GM19193 (cell line): Measurements from ENCODE around the gene COQ8B.

Experiments
- POLR2A ChIP-seq: IDR thresholded peaks from 4 replicates; pipeline ENCODE4 v1.6.1; 2011; ENCODE audit not compliant: insufficient read depth, insufficient read length; ENCODE audit errors: extremely low read depth

COQ8B gene

GRCh38 chr19:40733149-40733548, 16.5 kb upstream of the COQ8B start:
- TF ChIP-seq POLR2A, result no peak

GRCh38 chr19:40726279-40726678, 9.6 kb upstream of the COQ8B start:
- no peak for TF ChIP-seq POLR2A

- no peak for TF ChIP-seq POLR2A
These were observed 8.2 kb upstream of the COQ8B start for GRCh38 chr19:40724855-40725254.

GRCh38 chr19:40724315-40724714, 7.6 kb upstream of the COQ8B start:
- TF ChIP-seq POLR2A, result no peak

- TF ChIP-seq POLR2A, result no peak
These were observed 7.1 kb upstream of the COQ8B start for GRCh38 chr19:40723661-40724254.

DNA sequence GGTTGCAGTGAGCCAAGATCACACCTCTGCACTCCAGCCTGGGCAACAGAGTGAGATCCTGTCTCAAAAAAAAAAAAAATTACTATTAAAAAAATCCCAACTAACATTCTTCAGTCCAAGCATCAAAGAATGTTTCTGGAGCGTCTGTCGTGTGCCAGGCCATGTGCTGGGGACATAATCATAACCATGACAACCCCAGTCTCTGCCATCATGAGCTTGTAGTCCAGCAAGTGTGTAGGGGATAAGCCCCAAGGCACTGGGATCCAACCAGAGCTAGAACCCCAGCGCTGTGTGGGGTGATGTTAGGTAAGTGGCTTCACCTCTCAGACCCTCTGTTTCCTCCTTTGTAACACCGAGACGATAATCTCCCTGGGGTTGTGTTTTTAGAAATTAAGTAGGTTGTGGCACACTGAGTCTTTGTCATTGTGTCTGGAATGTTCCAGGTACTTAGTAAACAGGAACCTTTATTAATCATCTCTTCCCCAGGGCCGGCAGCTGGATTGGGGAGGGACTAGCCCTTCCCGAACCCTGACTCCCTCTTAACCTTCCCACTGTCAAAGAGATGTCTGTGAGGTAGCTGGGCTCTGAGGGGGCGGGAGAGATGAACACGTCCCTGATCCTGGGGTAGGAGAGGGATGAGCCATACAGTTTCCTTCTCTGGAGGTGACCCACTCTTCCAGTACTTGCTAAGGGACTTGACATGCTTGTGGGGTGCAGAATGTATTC, 5.4 kb upstream of the COQ8B start:
- no peak for TF ChIP-seq POLR2A

GRCh38 chr19:40721140-40721486, 4.4 kb upstream of the COQ8B start:
- no peak for TF ChIP-seq POLR2A

- no peak for TF ChIP-seq POLR2A
These were observed 2.8 kb upstream of the COQ8B start for GRCh38 chr19:40719414-40719894.

- TF ChIP-seq POLR2A, result peak; percentile 52
These were observed 2.2 kb upstream of the COQ8B start for GRCh38 chr19:40718774-40719391.

DNA sequence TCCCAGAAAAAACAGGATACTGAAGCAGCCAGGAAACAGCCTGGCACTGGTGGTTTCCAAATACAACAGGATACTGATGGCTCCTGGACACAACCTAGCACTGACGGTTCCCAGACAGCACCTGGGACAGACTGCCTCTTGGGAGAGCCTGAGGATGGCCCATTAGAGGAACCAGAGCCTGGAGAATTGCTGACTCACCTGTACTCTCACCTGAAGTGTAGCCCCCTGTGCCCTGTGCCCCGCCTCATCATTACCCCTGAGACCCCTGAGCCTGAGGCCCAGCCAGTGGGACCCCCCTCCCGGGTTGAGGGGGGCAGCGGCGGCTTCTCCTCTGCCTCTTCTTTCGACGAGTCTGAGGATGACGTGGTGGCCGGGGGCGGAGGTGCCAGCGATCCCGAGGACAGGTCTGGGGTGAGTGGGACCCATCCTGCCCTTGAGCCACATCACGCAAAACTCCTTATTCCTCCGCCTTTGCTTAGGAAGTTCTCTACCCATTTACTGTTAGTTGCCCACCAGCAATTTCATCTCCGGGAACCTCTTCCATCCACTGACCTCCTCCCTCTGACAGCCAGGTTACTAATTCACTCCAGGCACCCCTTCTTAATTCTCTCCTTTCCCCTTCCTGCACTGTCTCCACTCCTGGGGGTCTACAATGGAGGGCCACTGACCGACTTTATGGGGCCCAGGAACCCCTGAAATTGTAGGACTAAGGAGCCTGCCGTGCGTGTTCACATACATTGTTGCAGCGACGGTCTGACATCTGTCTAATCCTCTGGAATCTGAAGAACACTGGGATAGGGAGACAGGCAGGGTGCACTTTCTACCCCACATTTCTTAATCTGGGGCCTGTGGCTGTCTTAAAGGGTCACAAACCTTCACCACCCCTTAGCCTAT, 1.4 kb upstream of the COQ8B start:
- TF ChIP-seq POLR2A, result no peak

GRCh38 chr19:40717325-40717879, 716 bp upstream of the COQ8B start:
- TF ChIP-seq POLR2A, result no peak

- no peak for TF ChIP-seq POLR2A
These were observed 630 bp downstream of the COQ8B start for GRCh38 chr19:40716031-40716481.

GRCh38 chr19:40714441-40715299, 2.0 kb downstream of the COQ8B start:
- TF ChIP-seq POLR2A, result peak; percentile 14

GRCh38 chr19:40713939-40714338, 2.7 kb downstream of the COQ8B start:
- TF ChIP-seq POLR2A, result no peak

DNA sequence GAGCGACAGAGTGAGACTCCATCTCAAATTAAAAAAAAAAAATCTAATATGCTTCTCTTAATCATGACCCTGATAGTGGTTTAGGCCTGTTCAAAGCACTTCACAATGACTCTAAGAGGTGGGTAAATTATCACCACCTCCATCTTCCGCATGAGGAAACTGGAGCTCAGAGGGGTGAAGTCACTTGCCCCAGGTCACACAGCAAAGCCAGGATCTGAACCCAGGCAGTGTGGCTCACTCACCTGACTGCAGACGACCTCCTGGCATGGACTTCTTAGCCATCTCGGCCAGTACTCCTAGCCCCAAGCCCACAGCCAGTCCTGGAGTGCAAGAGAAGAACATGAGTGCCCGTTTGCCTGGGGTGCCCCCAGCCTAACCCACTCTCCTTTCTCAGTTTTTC, 6.9 kb downstream of the COQ8B start:
- TF ChIP-seq POLR2A, result no peak

GRCh38 chr19:40707615-40708014, 9.1 kb downstream of the COQ8B start:
- no peak for TF ChIP-seq POLR2A
